Measurements from ENCODE around the gene FAM3D.

GRCh38 chr3:58627570-58627885 lies 39.0 kb downstream of the FAM3D start:
- TF ChIP-seq MAX (IDR thresholded peaks at IDR 0.05; ENCODE audit: low read depth) (no peak), CTCF (IDR thresholded peaks at IDR 0.05) (no peak), FOXJ3 (CRISPR knock-in tag; IDR thresholded peaks at IDR 0.05) (no peak), USF1 (IDR thresholded peaks at IDR 0.05; ENCODE audit: borderline replicate concordance, low read depth) (no peak), EP300 (IDR thresholded peaks at IDR 0.05; ENCODE audit: borderline replicate concordance in 1 of 2, low read depth in 1 of 2, low read length in 1 of 2) (no peak), MXI1 (IDR thresholded peaks at IDR 0.05; ENCODE audit: low read depth, low read length) (no peak), SMC3 (IDR thresholded peaks at IDR 0.05; ENCODE audit: low read depth, low read length) (no peak), SIN3A (IDR thresholded peaks at IDR 0.05; ENCODE audit: borderline replicate concordance, low read depth, low read length) (no peak), TAF1 (IDR thresholded peaks at IDR 0.05; ENCODE audit: borderline replicate concordance, low read depth, low read length) (no peak), RCOR1 (IDR thresholded peaks at IDR 0.05; ENCODE audit: low read length) (no peak), EZH2phosphoT487 (IDR thresholded peaks at IDR 0.05; ENCODE audit: borderline replicate concordance, low read depth) (no peak), NRF1 (IDR thresholded peaks at IDR 0.05; ENCODE audit: low read depth, low read length) (no peak), ELF1 (IDR thresholded peaks at IDR 0.05) (no peak), USF2 (IDR thresholded peaks at IDR 0.05; ENCODE audit: borderline replicate concordance, low read depth, low read length) (no peak)

All from SK-N-SH (cell line).